GM23248 (cell line): ENCODE data around the gene ARL16.

Source experiments
- EZH2 ChIP-seq: fragments of 200-600 bp; sonication (generic); IDR thresholded peaks from 2 replicates; pipeline ENCODE4 v1.6.1; 2018; ENCODE audit warnings: antibody characterized with exemption, mild to moderate bottlenecking; ENCODE audit not compliant: insufficient read depth, poor library complexity, severe bottlenecking
- EZH2phosphoT487 ChIP-seq: fragments of 200-600 bp; sonication (generic); IDR thresholded peaks from 2 replicates; pipeline ENCODE4 v1.6.1; 2018; ENCODE audit warnings: antibody characterized with exemption, moderate library complexity, mild to moderate bottlenecking, low read depth; ENCODE audit not compliant: insufficient read depth

GRCh38 chr17:81672504-81672903 is 11.1 kb downstream of the ARL16 start:
- TF ChIP-seq EZH2phosphoT487 = no peak
- no peak for TF ChIP-seq EZH2
